SJSA1 (cell line): ENCODE measurements around the gene IQGAP2. TPM values are rescaled to one million over a fixed set of nuclear protein-coding genes. Genes with fewer than 3 reads are reported as not detected.

Experiments used
- DNase-seq, 2 experiments: peaks; one replicate each; pipeline ENCODE4 v3.0.0-alpha.2; 2015 to 2020; ENCODE audit warnings: low spot score in 2 of 2, low read depth in 1 of 2
- H3K27ac ChIP-seq: fragments of 250-450 bp; sonication (Bioruptor Pico); 2 replicates; pipeline ENCODE4 v1.5.1; 2020; ENCODE audit warnings: mild to moderate bottlenecking, moderate library complexity
- H3K27me3 ChIP-seq: fragments of 250-450 bp; sonication (Bioruptor Pico); replicated peaks from 2 replicates; pipeline ENCODE4 v1.5.1; 2020; ENCODE audit warnings: mild to moderate bottlenecking, moderate library complexity
- H3K36me3 ChIP-seq: fragments of 250-450 bp; sonication (Bioruptor Pico); 2 replicates; pipeline ENCODE4 v1.5.1; 2020; ENCODE audit warnings: mild to moderate bottlenecking
- H3K4me1 ChIP-seq: fragments of 250-450 bp; sonication (Bioruptor Pico); replicated peaks from 2 replicates; pipeline ENCODE4 v1.6.1; 2021; ENCODE audit warnings: mild to moderate bottlenecking
- H3K4me3 ChIP-seq: fragments of 250-450 bp; sonication (Bioruptor Pico); 2 replicates; pipeline ENCODE4 v1.5.1; 2020; ENCODE audit warnings: mild to moderate bottlenecking
- H3K9me3 ChIP-seq: fragments of 250-450 bp; sonication (Bioruptor Pico); replicated peaks from 2 replicates; pipeline ENCODE4 v1.5.1; 2020; ENCODE audit warnings: mild to moderate bottlenecking
- total RNA-seq: library from RNA; depleted of rRNA; stranded (reverse); fragments of >200 nt; shearing (Covaris generic); gene quantifications from 2 replicates; pipeline ENCODE4 v1.2.3, GENCODE V29; 2014

The IQGAP2 gene
- total RNA-seq, 1 experiment from 2014 or later: 0.37 TPM

DNA sequence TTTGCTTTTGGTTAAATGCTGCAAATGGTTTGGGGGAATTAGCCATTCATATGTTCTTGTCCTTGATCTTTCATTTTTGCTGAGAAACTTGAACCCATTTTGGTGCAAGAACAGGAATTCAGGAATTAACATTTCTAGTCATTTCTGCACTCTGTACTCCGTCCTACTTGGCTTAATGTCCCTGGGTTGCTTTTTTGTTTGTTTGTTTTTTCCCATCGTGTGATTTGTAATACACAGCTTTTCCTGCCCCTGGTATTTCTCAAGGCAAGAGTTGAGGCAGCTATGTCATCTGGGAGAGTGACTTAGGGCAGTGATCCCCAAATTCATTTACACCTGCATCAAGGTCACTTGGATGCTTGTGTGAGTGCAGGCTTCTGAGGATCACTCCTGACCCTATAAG lies 71.3 kb downstream of the IQGAP2 start:
- no peaks in the 10 kb centered on the region for H3K36me3 ChIP-seq
- no peak overlapping the region for H3K27ac ChIP-seq
- H3K4me1 ChIP-seq: no peaks in the 10 kb centered on the region
- H3K4me3 ChIP-seq: no peak overlapping the region
- H3K27me3 ChIP-seq: no peaks in the 10 kb centered on the region
- DNase-seq: no peak
- H3K9me3 ChIP-seq: no peaks in the 10 kb centered on the region

DNA sequence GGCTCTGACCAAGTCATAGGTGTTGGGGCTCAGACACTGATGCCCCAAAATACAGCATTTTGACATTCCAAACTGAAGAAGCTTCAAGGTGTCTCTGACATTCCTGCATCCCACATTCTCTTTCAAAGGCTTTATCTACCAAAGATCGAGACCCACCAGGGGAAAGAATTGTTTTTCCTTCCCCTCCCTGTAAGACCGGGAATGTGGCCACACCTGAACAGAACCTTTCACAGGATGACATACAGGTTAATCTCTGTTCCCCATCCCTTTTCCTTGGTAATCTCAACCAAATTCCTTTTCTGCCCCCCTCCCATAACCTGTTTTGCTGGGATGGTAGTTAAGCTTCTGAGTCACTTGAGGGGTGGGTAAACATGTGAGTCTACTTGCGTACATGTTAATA lies 72.3 kb downstream of the IQGAP2 start:
- DNase-seq: no peak
- no peaks in the 10 kb centered on the region for H3K27me3 ChIP-seq
- no peaks in the 10 kb centered on the region for H3K36me3 ChIP-seq
- no peaks in the 10 kb centered on the region for H3K4me1 ChIP-seq
- no peak overlapping the region for H3K27ac ChIP-seq
- H3K4me3 ChIP-seq: no peak overlapping the region
- no peaks in the 10 kb centered on the region for H3K9me3 ChIP-seq

DNA sequence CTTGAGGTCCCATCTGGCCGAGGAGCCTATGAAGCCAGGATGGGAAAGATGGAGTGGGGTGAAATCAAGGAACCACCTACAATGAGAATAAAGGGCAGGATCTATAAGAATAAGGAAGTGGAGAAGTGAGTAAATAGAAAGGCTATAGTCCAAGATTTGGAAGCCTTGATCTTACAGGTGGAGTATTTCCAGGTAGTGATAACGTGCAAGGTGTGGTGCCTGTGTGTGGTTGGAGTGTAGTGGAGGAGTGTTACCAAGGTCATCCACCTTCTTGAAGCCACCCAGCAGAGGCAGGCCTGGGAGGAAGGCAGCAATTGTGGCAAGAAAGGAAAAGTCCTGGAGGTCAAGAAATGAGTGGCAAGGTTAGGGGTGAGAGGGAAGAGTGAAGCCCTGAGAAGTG lies 72.9 kb downstream of the IQGAP2 start:
- Histone ChIP-seq H3K36me3 (no peaks in the 10 kb centered on the region), H3K4me3 (no peak overlapping the region), H3K9me3 (no peaks in the 10 kb centered on the region), H3K4me1 (no peaks in the 10 kb centered on the region), H3K27me3 (no peaks in the 10 kb centered on the region), H3K27ac (no peak overlapping the region)
- DNase-seq: no peak

DNA sequence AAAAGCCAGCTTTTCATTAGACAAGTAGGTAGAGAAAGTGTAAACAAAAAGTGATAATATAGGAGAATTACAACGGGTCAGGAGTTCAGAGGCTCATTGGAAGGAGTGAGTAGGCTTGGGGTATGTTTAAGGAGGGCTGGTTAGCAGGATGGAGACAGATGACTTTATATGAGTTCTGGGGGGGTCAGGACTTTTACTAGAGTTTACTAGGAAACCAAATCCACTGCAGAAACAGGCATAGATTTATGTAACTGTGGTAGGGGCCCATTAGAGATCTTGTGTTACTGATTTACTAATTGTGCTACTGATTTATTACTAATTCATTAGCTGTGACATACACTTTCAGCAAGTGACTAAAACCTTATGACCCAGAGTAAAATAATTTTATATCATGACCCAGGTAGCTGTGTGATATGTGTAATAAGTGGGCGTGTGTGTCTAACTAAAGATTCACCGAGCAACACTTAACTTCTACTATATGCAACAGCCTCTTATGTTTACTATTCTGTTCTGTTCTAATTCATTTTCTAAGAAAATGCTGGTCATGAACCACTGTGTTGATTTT lies 73.5 kb downstream of the IQGAP2 start:
- no peak overlapping the region for H3K27ac ChIP-seq
- H3K27me3 ChIP-seq: no peaks in the 10 kb centered on the region
- H3K36me3 ChIP-seq: no peaks in the 10 kb centered on the region
- no peaks in the 10 kb centered on the region for H3K9me3 ChIP-seq
- H3K4me1 ChIP-seq: no peaks in the 10 kb centered on the region
- no peak for DNase-seq
- H3K4me3 ChIP-seq: no peak overlapping the region

DNA sequence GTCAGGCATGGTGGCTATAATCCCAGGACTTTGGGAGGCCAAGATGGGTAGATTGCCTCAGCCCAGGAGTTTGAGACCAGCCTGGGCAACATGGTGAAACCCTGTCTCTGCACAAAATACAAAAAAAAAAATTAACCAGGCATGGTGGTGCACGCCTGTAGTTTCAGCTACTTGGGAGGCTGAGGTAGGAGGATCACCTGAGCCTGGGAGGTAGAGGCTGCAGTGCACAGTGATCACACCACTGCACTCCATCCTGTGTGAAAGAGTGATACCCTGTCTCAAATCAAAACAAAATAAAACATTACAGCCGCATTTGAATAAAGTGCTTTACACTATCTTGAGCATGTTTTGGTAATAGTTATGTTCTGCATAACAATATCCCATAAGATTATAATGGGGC lies 74.0 kb downstream of the IQGAP2 start:
- no peaks in the 10 kb centered on the region for H3K9me3 ChIP-seq
- H3K27me3 ChIP-seq: no peaks in the 10 kb centered on the region
- H3K36me3 ChIP-seq: no peaks in the 10 kb centered on the region
- H3K4me1 ChIP-seq: no peaks in the 10 kb centered on the region
- no peak overlapping the region for H3K4me3 ChIP-seq
- H3K27ac ChIP-seq: no peak overlapping the region
- no peak for DNase-seq

DNA sequence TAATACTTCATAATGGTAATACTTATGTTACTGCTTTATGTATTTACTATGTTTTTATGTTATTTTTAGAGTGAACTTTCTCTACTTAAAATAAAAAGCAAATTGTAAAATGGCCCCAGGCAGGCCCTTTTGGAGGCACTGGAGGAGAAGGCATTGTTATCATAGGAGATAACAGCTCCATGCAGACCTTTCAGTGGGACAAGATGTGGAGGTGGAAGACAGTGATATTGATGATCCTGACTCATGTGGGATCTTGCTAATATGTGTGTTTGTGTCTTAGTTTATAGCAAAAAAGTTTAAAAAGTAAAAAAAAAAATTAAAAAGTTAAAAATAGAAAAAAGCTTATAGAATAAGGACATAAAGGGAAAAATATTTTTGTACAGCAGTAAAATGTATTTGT lies 74.5 kb downstream of the IQGAP2 start:
- no peaks in the 10 kb centered on the region for H3K36me3 ChIP-seq
- no peak overlapping the region for H3K27ac ChIP-seq
- H3K4me1 ChIP-seq: no peaks in the 10 kb centered on the region
- H3K4me3 ChIP-seq: no peak overlapping the region
- no peaks in the 10 kb centered on the region for H3K9me3 ChIP-seq
- no peak for DNase-seq
- H3K27me3 ChIP-seq: no peaks in the 10 kb centered on the region

DNA sequence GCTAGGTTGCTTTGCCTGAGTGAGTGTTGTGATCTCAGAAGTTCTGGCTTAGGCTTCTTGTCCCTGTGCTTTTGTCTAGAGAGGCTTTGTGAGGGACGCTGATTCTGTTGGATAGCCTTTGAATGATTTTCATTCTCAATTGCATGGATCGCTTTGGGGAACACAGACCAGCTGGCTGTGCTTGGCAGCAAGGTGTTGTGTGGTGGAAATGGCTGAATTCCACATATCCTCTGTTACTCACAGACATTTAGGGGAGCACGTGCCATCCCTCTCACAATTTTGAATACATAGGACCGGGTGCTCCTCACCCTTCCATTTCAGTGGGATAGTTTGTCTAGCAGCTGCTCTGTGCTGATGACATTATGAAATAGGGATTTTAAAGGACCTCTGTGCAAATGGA lies 76.2 kb downstream of the IQGAP2 start:
- no peaks in the 10 kb centered on the region for H3K27me3 ChIP-seq
- no peak overlapping the region for H3K27ac ChIP-seq
- H3K9me3 ChIP-seq: no peaks in the 10 kb centered on the region
- no peak overlapping the region for H3K4me3 ChIP-seq
- DNase-seq: no peak
- H3K4me1 ChIP-seq: no peaks in the 10 kb centered on the region
- no peaks in the 10 kb centered on the region for H3K36me3 ChIP-seq

DNA sequence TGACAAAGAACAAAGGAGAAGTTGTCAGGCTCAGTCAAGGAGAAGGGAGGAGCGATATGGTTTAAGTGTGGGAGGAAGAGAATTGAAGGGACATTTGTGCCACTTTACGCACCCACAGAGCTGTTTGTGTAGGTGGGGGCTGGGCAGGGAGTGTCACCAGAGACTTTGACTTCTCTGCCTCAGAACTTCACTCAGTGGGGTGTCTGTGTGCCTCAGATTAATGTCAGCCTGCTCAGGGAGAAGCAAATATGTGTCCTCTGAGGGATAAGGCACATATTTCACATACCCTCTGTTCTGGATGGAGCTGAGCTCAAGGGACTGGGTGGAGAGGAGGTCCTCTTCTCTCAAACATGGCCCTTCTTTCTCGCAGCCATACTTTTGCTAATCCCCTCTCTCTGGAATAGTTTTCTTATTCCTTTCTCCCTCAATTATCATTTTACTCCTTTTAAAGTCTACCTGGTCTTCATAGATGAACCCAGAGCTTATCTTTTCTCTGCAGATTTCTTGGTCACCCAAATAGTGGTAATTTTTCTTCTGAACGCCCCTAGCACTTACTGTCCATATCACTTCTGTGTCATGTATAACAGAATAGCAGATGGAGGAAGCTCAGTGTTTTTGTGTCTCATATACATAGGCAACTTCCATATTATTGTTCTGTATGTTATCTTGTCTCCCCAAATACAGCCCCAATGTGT lies 77.0 kb downstream of the IQGAP2 start:
- Histone ChIP-seq H3K27me3 (0 out of 2 replicates have a peak, but pooled peaks cover under 1% of the 10 kb centered on the region), H3K9me3 (no peaks in the 10 kb centered on the region), H3K36me3 (no peaks in the 10 kb centered on the region), H3K27ac (no peak overlapping the region), H3K4me1 (no peaks in the 10 kb centered on the region), H3K4me3 (no peak overlapping the region)
- no peak for DNase-seq

DNA sequence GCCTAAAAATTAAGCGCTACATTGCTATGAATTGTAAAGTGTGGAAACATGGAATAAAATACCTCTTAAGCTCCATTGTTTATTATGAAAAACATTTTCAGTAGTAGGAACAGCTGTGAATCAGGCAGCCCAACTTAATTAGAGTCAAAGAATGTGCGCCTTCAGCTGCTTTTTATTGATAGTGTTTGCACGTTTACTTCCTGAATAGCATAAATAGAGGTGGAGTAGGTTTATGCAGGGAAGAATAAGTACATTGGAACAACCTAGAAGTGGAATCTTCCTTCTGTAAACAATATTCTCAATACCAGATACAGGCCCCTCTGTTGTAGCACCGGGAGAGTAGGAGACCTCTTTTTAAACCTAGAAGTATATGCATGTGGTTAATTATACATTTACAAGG lies 79.9 kb downstream of the IQGAP2 start:
- Histone ChIP-seq H3K36me3 (no peaks in the 10 kb centered on the region), H3K9me3 (no peaks in the 10 kb centered on the region), H3K4me3 (no peak overlapping the region), H3K4me1 (no peaks in the 10 kb centered on the region), H3K27me3 (peaks cover 6% of the 10 kb centered on the region; the same call in 1 of the 2 replicates), H3K27ac (no peak overlapping the region)
- DNase-seq: no peak

DNA sequence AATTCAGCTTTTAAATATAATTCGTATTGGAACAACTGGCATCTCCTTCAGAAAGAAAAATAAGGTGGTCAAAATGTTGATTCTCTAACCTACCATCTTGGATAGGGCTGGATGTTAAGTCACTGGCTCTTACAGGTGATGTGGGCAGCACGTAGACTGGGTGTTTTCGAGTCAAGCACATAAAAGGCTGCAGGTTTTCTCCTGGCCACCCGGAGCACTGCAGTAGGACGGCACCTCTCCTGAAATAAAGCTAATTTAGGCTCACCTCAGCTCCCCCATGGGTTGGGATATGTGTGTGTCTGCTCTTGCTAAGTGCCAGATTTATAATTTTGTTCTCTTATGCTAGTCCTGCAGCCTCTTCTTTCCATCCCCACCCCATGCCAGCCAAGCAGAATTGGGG lies 80.3 kb downstream of the IQGAP2 start:
- H3K27me3 ChIP-seq: peaks cover 6% of the 10 kb centered on the region
- no peaks in the 10 kb centered on the region for H3K4me1 ChIP-seq
- no peak for DNase-seq
- H3K9me3 ChIP-seq: no peaks in the 10 kb centered on the region
- H3K4me3 ChIP-seq: no peak overlapping the region
- H3K27ac ChIP-seq: no peak overlapping the region
- no peaks in the 10 kb centered on the region for H3K36me3 ChIP-seq

DNA sequence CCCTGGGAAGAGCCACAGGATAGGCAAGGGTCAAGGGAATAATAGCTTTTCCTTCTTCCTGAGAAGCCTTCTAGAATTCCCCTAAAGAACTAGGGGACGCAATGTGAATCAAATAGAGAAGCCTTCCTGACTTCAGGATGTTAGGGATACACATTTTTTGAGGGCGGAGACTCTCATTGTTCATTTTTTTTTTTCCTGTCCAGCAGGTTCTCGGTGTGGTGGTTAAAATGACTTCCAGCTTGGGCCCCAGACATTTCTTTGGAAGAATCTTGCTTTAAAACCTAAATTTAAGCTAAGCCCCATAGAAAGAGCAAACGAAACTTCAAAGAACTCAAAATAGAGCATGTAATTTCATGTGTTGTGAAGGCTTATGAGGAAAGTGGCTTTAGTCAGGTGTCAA lies 80.8 kb downstream of the IQGAP2 start:
- peaks cover 6% of the 10 kb centered on the region for H3K27me3 ChIP-seq
- no peaks in the 10 kb centered on the region for H3K36me3 ChIP-seq
- no peaks in the 10 kb centered on the region for H3K9me3 ChIP-seq
- H3K4me3 ChIP-seq: no peak overlapping the region
- no peak overlapping the region for H3K27ac ChIP-seq
- DNase-seq: no peak
- no peaks in the 10 kb centered on the region for H3K4me1 ChIP-seq

DNA sequence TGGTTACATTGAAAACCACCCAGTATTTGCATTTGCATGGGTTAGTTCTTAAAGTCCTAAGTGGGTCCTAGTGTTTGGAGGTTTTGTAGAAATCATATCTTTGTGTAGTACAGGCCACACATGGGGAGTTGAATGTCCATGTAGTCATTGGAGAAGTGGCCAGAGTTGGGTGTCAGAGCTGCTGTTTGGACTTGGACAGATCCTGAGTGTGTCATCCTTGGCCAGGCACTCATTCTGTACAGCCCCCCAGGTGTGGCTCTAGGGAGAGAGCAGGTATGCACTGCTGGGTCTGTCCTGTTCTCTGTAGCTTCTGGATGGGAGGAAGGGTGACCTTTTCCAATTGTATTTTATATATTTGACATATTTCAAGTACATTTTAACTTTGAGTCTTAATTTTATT lies 82.4 kb downstream of the IQGAP2 start:
- H3K9me3 ChIP-seq: no peaks in the 10 kb centered on the region
- peaks cover 8% of the 10 kb centered on the region for H3K27me3 ChIP-seq
- no peak for DNase-seq
- H3K27ac ChIP-seq: no peak overlapping the region
- no peaks in the 10 kb centered on the region for H3K4me1 ChIP-seq
- no peak overlapping the region for H3K4me3 ChIP-seq
- H3K36me3 ChIP-seq: no peaks in the 10 kb centered on the region

DNA sequence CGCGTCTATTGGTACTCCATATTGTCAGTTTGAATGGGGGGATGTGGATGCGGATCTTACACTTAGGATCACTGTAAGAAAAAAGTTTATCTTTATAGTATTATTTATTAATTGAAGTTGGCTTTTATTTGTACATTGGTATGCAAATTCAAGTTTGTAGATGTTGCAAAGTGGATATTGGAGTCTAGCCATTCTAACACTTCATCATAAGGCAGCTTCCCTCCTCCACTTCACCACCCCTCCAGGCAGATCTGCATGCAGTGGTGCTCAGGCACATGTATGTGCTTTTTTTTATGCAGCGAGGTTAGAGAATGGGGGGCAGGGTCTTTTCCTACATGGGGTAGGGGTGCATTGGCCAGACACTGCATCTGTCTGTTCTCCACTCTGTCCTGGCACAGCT lies 84.3 kb downstream of the IQGAP2 start:
- H3K4me3 ChIP-seq: no peak overlapping the region
- H3K9me3 ChIP-seq: no peaks in the 10 kb centered on the region
- no peaks in the 10 kb centered on the region for H3K36me3 ChIP-seq
- peaks cover 13% of the 10 kb centered on the region for H3K27me3 ChIP-seq
- H3K4me1 ChIP-seq: no peaks in the 10 kb centered on the region
- no peak overlapping the region for H3K27ac ChIP-seq
- no peak for DNase-seq

DNA sequence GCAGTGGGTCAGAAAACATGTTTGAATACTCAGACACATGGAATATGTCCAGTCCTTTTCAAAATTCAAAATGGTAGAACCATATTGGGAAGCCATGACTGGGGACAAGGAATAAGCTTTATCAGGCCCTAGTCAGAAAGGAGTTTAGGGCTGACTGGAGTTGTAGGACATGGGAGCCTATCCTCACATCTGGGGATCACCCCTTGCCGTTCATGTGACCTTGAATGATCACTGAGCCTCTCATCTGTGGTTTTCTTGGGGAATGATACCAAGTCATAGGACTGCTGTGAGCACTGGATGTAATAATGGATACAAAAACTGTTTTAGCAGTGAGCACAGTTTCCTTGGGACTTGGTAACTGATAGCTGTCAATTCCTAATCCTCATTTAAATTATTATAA lies 84.7 kb downstream of the IQGAP2 start:
- H3K4me1 ChIP-seq: no peaks in the 10 kb centered on the region
- H3K27ac ChIP-seq: no peak overlapping the region
- DNase-seq: no peak
- H3K27me3 ChIP-seq: peaks cover 13% of the 10 kb centered on the region
- H3K9me3 ChIP-seq: no peaks in the 10 kb centered on the region
- H3K36me3 ChIP-seq: no peaks in the 10 kb centered on the region
- no peak overlapping the region for H3K4me3 ChIP-seq

DNA sequence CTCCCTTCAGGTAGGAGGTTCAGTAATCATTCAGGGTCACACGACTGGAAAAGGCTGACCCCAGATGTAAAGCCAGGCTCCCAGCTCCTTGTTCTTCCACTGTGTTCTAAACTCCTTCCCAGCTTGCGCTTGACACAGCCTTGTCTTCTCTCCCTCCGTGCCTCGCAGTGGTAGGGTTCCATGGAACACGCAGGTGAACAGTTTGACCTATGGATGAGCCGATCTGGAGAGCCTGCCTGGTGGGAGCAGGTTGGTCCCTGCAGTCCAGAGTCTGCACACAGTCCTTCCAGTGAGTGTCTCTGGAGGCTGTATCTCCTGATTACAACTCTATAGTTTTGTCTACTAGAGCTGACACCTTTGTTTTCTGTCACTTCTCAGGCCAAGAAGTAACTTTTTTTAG lies 85.9 kb downstream of the IQGAP2 start:
- no peaks in the 10 kb centered on the region for H3K36me3 ChIP-seq
- DNase-seq: no peak
- H3K4me3 ChIP-seq: no peak overlapping the region
- no peaks in the 10 kb centered on the region for H3K9me3 ChIP-seq
- H3K4me1 ChIP-seq: no peaks in the 10 kb centered on the region
- H3K27me3 ChIP-seq: peaks cover 17% of the 10 kb centered on the region
- H3K27ac ChIP-seq: no peak overlapping the region
